GM19328 (cell line): ENCODE measurements around the gene PEX16.

Experiments used
- ATAC-seq: cut with Tn5 transposase; IDR thresholded peaks from one replicate; pipeline ENCODE4 v1.9.1; 2021; ENCODE audit warnings: mild to moderate bottlenecking, moderate library complexity; ENCODE audit not compliant: unreplicated experiment

The PEX16 gene

DNA sequence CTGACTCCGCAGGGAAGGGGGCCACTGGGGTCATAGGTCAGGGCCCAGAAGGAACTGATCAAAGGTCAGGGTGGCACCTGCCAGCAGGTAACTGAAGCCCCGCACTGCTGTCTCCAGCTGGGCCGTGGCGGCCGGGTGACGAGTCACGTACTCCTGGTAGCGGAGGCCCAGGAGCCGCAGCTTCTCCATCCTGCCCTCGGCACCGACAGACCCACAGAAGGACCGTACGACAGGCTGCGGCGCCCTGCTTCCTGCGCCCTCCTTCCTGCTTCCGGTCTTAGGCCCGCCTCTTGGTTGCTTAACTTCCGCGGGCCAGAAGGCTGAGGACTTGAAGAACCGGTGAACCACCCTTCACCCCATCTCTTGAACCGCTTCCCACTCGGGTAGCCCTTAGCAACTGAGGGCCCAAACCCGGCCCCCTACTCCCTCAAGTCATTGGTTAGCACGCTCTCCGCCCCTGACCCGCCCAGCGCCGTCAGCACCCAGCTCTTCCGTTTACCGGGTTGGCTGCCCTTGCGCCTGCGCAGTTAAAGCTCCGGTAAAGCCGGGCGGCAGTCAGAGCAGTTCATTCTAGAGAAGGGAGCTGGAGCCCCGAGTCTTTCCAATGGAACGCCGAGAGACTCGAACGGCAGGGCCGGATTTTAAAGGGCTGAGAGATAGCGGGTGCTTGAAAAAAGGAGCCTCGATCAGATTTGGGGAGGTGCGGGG, at the start of gene PEX16:
TSS of gene PEX16 (minus strand) at position 255 of the 708 bp plus-strand sequence. CDS start at position 189, 66 bp downstream.
- ATAC-seq: peak; percentile 86

DNA sequence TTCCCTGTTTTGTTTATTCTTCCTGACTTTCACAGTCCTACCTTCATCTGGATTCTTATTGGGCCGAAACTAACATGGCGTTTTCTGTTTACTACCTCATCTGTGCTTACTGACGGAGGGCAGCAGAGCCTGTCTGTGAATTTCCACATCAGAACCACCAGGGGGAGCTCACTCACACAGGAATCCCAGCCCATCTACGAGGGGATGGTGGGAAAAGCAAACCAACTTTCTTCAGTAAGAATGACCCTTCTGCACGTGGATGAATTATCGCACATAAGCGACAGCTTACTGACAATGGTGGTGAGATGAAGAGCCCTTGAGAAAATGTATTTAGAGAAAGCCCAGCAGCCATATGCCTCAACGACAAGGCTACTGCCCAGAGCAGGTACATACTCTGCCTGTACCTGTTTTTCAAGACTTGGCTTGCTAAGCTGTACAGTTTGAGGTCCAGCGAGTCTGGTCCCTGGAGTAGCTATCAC, 47.3 kb upstream of the PEX16 start:
- ATAC-seq: no peak

DNA sequence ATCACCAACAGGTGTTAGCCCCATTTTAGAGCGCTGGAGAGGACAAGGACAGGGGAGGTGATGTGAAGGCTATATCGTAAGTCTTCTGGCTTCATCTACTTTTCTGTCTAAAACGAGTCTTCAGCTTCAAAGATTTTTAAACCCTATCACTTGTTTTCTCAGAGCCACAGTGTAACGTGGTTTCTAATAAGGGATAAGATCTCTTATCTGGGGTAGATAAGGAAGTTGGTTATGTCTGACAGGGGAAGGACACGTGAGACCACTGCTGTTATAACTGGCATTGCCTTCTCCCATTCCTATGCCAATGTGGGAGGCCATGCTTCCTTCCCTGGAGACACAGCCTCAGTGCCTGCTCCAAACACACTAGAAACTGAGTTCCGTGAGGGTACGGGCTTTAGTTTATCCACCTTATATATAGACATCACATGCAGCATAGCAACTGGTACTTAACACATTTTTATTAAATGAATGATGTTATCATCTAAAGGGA, 44.1 kb upstream of the PEX16 start:
- no peak for ATAC-seq

DNA sequence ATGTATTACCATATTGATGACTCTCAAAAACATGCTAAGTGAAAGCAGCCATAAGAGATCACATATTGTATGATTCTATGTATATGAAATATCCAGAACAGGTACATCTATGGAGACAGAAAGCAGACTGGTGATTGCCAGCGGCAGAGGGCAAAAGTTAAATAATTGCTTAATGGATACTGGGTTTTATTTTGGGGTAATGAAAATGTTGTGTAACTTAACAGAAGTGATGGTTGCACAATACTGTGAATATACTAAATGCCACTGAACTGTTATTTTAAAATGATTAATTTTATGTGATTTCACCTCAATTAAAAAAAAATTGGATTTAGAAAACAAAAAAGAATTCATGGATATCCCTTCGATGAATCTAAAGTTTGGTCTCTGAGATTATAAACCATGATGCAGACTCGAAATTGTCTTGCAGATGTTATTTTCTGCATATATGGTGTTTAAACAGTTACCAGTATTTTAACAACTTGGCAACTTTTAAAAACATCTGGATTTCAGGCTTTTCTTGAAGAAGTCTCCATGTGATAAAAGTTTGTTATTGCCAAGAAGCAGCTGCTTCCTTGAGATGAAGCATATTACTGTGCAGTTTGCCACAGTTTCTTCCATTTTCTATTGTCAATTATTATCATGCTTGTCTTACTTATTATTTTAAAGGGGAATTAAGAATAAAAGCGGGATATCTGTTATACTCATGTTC, 42.9 kb upstream of the PEX16 start:
- no peak for ATAC-seq

DNA sequence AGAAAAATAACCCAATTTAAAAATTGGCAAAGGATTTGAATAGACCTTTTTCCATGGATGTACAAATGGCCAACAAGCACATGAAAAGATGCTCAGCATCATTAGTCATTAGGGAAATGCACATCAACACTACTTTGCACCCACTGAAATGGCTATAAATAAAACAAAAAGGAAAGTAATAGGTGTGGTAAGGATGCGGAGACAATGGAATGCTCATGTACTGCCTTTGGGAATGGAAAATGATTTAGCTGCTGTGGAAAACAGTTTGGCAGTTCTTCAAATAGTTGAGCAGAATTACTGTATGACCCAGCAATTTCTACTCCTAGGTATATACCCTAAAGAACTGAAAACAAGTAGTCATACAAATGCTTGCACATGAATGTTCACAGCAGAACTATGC, 42.2 kb upstream of the PEX16 start:
- no peak for ATAC-seq

DNA sequence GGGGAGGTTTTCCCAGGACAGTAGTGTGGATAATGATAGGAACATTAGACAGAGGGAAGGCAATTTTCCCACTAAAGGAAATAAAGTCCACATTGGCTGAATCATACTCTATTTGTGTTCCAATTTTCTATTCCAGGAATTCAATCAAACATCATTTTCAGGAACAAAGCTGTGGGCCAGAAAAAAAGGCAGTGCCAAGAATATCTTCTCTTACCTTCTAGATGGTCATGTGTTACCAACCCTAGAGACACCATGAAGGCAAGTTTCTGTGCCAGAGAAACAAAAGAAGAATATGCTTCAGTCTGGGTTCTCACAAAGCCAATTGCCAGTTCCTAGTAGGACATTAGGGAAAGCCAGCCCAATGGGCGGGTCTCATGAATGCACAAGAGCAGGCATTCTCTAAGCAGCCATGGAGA, 32.3 kb upstream of the PEX16 start:
- ATAC-seq: no peak

DNA sequence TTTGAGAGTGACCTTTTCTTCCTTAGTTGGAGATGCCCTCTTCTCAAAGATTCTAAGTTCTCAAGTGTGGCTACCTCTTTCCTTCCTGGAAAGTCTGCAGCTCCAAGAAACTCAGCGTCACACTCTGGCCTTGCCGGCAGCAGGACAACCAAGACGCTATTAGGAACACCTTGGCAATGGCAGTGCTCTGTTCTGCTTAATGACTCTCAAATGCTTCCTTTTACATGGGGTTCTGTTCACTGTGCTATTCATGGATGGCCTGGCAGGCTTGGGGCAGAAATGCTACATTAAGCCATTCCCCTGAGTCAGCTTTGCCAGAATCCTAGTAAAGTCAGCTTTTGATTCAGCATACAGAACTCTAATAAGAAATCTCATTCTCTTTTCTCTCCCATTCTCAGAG, 30.7 kb upstream of the PEX16 start:
- no peak for ATAC-seq

DNA sequence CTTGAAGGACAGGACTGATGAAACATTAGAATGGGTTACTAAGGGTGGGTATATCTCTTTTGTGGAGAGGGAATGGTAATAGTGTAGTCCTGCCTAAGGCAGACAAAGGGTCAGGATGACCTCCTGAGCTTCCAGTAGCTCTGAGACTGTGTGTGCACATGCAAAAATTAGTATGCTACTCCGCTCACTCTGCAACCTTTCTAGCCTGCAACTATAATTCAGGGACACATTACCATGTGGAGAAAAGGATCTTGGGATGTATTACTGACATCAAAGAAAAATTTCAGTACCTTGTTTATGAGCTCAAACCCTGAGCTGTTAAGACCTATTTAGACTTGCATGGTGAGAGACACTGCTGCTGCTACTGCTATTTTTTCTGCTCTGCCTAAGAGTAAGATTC, 30.2 kb upstream of the PEX16 start:
- ATAC-seq: no peak

DNA sequence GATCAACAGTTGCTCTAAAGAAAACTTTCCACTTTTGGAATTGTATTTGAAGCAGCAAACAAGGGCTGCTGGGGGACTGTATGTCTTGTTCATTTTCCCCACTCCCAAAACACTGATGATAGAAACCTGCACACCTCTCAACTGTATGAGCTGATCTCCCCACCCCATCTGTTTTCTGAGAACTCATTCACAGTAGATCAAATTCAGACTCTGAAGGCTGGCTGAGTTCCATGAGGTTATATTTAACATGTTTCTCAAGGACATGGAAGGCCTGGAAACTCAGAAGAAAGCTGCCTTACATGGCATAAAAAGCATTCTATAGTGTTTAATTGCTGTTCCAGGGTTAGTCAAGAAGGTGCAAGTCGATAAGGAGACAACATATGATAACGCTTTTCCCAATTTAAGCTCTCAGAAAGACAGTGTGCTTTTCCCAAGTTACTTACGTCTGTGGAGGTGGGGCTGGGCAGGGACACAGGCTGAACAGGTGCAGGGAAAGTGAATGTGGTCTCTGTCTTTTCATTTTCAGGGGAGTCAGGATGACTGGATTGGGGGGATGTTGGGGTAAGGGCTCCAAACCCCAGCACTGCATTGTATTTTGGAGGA, 27.8 kb upstream of the PEX16 start:
- ATAC-seq: no peak

DNA sequence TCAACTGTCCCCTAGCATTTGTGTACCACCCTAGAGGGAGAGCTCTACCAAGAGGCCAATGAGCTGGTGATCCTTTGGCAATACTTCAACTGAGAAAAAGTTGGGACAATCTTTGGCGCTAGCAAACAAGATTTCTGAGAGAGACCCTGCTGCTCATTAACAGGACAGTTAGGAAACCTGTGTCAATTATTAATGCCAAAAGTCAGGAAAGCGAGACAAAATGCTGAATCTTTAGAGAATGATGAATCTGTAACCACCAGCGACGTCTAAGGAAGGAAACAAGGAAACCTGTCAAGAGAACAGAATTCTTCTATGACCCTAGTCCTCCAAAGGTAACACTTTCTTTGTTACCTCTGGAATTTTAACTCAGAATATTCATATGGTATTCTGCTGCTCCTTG, 24.7 kb upstream of the PEX16 start:
- no peak for ATAC-seq

DNA sequence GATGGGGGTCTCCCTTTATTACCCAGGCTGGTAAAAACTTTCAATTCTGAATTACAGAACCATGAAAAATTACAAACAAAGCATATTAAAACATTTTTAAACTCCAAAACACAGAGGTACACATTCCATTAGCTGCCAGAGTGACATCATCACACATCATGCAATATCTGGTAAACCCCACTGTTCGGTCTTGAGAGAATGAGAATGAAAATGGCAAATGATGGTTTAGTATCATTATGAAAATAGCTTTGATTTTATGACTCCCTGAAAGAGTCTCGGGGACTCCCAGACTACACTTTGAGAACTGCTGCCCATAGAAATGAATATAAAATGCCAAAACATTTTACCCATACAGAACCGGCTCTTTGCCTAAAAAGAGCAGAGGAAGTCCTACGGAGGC, 23.6 kb upstream of the PEX16 start:
- no peak for ATAC-seq

DNA sequence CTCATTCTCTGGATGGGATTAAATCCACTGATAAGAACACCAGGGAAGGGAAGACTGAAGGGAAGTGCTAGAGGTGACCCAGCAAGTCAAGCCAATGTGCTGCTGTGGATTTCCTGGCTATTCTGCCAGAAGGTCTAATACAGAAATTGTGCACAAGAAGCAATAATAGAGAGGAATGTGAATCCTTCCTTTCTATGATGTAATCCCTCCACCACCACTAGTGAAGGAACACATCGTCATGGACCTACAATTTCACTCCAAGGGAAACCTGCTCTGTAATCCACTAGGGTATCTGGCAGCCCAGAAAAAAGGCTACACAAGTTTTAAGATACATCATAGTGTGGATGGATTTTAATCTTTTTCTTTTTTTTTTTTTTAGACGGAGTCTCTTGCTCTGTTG, 22.2 kb upstream of the PEX16 start:
- ATAC-seq: no peak

DNA sequence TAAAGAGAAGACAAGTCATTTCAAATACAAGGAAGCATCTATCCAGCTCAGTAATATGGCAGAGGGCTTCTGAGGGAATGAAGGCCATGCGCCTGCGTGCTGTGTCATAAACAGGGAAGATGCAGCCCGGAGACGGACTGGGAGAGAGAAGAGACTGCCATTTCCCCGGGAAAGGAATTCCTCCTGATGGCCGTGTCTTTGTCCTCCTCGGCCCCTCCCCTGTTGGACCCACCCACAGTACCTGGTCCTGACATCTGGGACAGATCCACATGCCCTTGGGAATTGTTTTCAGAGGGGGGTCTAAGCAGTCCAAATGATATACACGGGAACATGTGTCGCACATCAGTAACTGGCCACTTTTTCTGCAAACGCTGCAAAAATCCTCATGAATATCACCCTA, 20.2 kb upstream of the PEX16 start:
- ATAC-seq: no peak

DNA sequence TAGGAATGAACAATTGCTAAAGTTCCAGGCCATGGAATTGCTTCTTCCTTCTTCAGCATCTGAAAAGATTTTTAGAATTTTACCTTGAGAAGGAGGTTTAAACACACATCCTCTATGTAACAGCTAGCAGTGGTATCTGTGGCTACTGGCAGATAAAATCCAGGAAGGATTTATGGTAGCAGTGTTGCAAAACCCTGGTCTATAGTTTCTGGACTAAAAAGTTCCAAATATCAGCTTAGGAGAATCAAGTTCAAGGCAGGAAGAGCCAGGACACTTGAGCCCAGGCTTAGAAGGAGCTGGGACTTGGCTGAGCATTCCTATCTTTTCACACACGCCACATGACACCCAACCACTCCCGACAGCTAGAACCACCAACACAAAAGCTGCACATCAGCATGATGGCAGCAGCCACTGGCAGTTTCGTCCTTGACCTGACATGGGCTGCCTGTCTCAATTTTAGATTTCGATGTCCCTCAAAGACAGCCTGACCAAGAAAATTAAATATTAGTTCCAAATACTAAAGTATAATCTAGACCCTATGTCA, 18.9 kb upstream of the PEX16 start:
- ATAC-seq: no peak

DNA sequence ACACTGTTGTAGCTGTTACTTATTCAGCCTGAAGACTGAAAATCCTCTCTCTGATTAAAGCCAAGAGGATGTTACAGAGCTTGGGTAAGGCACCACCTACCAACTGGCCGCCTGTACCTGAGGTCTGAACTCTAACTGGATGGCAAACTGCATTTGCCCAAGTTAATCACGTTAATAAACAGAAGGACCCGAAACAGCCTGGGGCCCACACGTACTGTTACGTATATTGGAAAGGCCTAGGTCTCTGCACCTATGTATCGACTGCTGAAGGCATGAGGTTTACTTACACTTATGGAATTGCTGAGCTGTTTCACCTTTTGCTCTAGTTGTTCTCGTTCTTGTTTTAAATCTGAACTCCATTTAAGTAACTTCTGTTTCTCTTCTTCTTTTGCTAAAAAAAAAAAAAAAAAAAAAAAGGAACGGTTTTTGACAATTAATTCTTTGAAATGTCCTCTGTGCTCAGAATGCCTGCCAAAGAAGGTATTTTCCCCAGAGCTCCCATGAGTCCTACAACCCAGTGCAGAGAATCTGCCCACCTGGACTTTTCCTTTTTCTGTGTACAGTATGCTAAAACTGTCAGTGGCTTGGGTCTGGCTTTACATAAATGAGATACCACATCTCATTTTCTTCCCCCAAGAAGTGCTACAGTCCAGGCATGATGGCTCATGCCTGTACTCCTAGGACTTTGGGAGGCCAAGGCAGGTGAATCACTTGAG, 17.8 kb upstream of the PEX16 start:
- no peak for ATAC-seq

DNA sequence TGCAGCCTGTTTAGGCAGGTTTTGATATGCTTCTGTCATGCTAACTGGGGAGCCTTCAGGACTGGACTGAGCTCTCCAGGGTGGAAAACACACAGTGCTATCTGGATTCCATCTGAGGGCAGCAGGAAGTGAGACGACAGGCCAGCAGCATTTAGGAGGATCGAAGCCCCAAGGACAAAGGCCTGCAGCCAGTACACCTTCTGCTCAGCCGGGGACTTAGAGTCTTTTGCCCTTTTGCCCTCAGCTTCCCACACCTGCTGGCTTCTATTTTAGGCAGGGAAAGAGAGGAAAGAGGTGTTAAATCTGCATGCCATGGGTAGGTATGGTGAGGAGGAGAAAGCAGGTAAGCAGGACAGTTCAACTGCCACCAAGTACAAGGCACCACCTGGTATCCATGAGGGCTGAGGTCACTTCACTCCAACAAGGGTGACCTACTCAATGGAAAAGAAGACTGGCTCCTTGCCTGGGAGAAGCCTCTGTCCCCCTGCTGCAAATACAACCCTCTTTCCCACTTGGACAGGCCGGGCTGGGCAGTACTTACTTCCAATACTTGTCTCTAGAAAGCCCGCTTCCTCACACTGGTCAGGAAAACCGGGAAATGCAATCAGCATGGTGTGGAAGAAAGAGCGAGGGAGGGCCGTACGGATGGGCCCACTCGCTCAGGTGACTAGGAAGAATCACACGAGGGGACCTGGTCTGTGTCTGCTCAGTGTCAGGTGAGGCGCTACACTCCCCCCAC, 17.1 kb upstream of the PEX16 start:
- ATAC-seq: no peak

DNA sequence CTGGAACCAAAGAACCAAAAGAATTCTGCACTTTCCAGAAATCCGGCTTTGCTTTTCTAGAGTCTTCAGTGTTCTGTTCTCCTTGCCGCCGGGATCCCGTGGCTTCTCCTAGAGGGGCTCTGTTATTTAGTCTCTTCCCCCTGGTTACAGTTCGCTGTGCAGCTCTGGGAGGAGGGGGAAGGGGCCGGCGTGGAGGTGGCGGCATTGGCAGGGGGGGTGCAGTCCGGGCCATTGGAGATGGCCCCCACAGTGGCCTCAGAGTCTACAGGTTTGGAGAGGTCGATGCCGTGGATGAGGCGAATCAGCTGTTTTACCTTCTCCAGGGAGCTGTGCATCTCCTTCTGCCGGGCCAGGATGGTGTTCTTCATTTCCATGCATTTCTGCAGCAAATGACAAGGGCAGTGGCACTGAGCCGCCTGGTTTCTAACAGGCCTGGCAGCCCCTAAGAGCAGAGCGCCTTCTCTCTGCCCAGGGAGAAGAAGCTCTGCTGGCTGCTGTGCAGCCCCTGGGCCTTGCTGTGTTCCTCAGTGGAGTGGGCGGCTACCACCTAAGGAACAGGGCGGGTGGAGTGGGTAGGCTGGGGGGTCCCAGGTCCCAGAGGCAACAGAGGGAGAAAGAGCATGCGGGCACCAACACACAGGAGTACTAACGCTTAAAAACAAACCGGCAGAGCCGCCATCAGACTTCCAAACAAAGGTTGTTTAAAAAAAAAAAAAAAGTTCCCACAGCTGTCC, 16.3 kb upstream of the PEX16 start:
- ATAC-seq: no peak

DNA sequence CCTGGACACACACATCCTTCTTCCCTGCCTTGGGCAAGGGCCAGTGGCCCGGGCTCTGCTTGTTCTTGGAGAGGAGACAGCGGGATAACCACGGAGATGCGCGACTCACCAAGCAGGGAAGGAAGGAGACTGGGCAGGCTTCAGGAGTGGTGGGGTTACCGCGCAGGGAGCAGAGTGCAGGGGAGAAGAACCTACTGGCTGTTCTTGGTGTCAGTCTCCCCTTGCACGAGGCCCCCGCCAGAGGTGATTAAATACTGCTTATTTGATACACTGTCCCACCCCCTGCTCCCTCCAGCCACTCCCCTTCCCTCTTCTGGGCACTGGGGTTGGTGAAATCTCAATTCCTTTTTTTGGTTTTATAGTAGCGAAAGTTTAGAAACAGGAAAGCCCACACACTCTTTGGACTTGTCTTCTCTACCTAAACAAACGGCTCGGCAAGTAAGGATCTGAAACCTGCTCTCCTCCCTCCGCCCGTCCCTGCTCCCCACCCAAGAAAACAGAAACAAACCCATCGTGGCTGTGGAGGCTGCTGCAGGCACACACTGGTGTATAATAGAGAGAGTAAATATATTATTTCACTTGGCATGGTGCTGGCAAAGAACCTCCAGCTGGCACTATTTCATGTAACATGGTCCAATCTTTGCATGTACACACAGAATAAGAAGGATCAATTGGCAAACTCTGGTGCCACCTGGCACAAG, 15.6 kb upstream of the PEX16 start:
- ATAC-seq: no peak

DNA sequence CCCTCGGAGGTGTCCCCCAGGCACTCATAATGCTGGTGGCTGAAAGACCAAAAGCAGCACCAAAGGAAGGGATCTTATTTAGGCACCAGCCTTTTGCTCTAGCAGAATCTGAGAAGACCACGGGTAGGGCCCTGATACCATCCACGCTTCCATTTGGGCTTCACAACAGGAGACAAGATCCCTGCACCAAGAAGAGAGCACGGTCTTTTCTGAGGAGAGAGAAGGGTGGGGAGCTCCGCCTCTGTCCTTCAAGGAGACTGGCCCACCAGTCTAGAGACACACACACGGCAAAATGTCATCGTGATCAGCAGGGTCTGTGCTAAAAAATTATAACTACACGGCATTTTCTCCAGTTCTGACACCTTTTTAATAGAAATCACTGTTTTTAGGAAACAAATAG, 14.5 kb upstream of the PEX16 start:
- no peak for ATAC-seq
